PC-3 (cell line): Measurements from ENCODE around the gene NEK1. TPM values are rescaled to one million over a fixed set of nuclear protein-coding genes. Genes with fewer than 3 reads are reported as not detected.

ENCODE experiments used
- ATAC-seq: fragments of 200-7000 bp; cut with Tn5 transposase; 2 replicates; pipeline ENCODE4 v1.9.1; 2020; ENCODE audit warnings: mild to moderate bottlenecking, moderate library complexity
- BruUV-seq: library from RNA; stranded (reverse); fragments of 400-500 nt; replicated peaks from 2 replicates; lab custom pipeline; 2021; lab: Mats Ljungman, UMichigan
- CTCF ChIA-PET: fragments of 300-600 bp; sonication (Branson Sonifier 250); formaldehyde crosslinking; loops from one replicate; lab custom pipeline; 2022; ENCODE audit warnings: antibody characterized with exemption; lab: Charles Lee
- POLR2A ChIA-PET: fragments of 300-600 bp; sonication (Branson Sonifier 250); formaldehyde crosslinking; loops from one replicate; lab custom pipeline; 2022; ENCODE audit warnings: antibody characterized with exemption; ENCODE audit not compliant: unreplicated experiment; lab: Charles Lee
- DNase-seq: peaks from one replicate; pipeline ENCODE4 v3.0.0-alpha.2; 2015
- H2AFZ ChIP-seq: fragments of 300-600 bp; sonication (generic); 2 replicates; pipeline ENCODE4 v1.6.0; 2016; ENCODE audit warnings: antibody characterized with exemption, low read length
- H3F3A ChIP-seq: fragments of 300-600 bp; sonication (generic); one replicate; pipeline ENCODE4 v1.6.0; 2017; ENCODE audit warnings: antibody characterized with exemption, low read length, control low read depth, mild to moderate bottlenecking; ENCODE audit not compliant: unreplicated experiment
- H3K27ac ChIP-seq: fragments of 300-600 bp; sonication (generic); 2 replicates; pipeline ENCODE4 v1.5.1; 2016; ENCODE audit warnings: mild to moderate bottlenecking, low read length
- H3K27me3 ChIP-seq: fragments of 300-600 bp; sonication (generic); 2 replicates; pipeline ENCODE4 v1.6.1; 2016; ENCODE audit warnings: low read length, mixed read lengths
- H3K36me3 ChIP-seq: fragments of 300-600 bp; sonication (generic); 2 replicates; pipeline ENCODE4 v1.6.1; 2016; ENCODE audit warnings: low read depth, mixed run types, low read length, mixed read lengths
- H3K4me1 ChIP-seq: fragments of 300-600 bp; sonication (generic); 2 replicates; pipeline ENCODE4 v1.5.1; 2016; ENCODE audit warnings: low read length; ENCODE audit not compliant: insufficient read depth
- H3K4me2 ChIP-seq: fragments of 300-600 bp; sonication (generic); 2 replicates; pipeline ENCODE4 v1.6.0; 2016; ENCODE audit warnings: low read length
- H3K4me3 ChIP-seq: fragments of 300-600 bp; sonication (generic); 2 replicates; pipeline ENCODE4 v1.5.1; 2016; ENCODE audit warnings: mild to moderate bottlenecking, low read length, mixed read lengths
- H3K79me2 ChIP-seq: fragments of 300-600 bp; sonication (generic); 2 replicates; pipeline ENCODE4 v1.6.1; 2017; ENCODE audit warnings: low read length, mixed read lengths
- H3K9ac ChIP-seq: fragments of 300-600 bp; sonication (generic); 2 replicates; pipeline ENCODE4 v1.6.0; 2016; ENCODE audit warnings: mild to moderate bottlenecking, low read length
- H3K9me2 ChIP-seq: fragments of 300-600 bp; sonication (generic); replicated peaks from 2 replicates; pipeline ENCODE4 v1.6.1; 2016; ENCODE audit warnings: mixed run types, low read length, mixed read lengths
- H3K9me3 ChIP-seq: fragments of 300-600 bp; sonication (generic); 2 replicates; pipeline ENCODE4 v1.6.1; 2016; ENCODE audit warnings: low read length, mixed read lengths
- H4K20me1 ChIP-seq: fragments of 300-600 bp; sonication (generic); 2 replicates; pipeline ENCODE4 v1.6.1; 2016; ENCODE audit warnings: low read length, mixed read lengths
- EZH2 ChIP-seq: fragments of 300-600 bp; sonication (generic); IDR thresholded peaks from one replicate; pipeline ENCODE4 v1.6.1; 2017; ENCODE audit warnings: antibody characterized with exemption, mild to moderate bottlenecking, low read length; ENCODE audit not compliant: unreplicated experiment
- EZH2phosphoT487 ChIP-seq: fragments of 300-600 bp; sonication (generic); IDR thresholded peaks from 2 replicates; pipeline ENCODE4 v1.6.1; 2018; ENCODE audit warnings: mild to moderate bottlenecking, antibody characterized with exemption, low read length, borderline replicate concordance
- intact Hi-C: fragments of 100-400 bp; cut with micrococcal nuclease; formaldehyde crosslinking; loops from 2 replicates; pipeline ENCODE4 v1.9.0; 2023
- total RNA-seq: library from RNA; depleted of rRNA; stranded (reverse); fragments of >200 nt; gene quantifications from 2 replicates; pipeline ENCODE4 v1.2.3, GENCODE V29; 2014
- TF ChIP-seq, protein P1 (sequence below): fragments of 300-600 bp; sonication (generic); conservative IDR thresholded peaks from 2 replicates; pipeline ENCODE4 v1.5.1; 2017; ENCODE audit warnings: antibody characterized with exemption, low read depth, mild to moderate bottlenecking, low read length

The NEK1 gene
- total RNA-seq, 1 experiment from 2014 or later = 4.3 TPM

DNA sequence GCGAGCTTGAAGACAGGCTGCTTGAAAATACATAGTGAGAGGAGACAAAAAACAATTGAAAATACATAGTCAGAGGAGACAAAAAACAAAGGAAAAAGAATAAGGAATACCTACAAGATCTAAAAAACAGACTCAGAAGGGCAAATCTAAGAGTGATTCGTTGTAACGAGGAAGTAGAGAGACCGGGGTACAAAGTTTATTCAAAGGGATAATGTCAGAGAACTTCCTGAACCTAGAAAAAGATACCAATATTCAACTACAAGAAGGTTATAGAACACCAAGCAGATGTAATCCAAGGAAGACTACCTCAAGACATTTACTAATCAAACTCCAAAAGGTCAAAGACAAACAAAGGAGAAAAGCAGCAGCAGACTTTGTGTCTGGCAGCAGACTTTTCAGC, 165.6 kb downstream of the NEK1 start:
- no peaks in the 10 kb centered on the region for H3K79me2 ChIP-seq
- CTCF ChIA-PET = no interaction called here
- no peaks in the 10 kb centered on the region for H3F3A ChIP-seq
- POLR2A ChIA-PET = no interaction called here
- no peak for DNase-seq
- no peak overlapping the region for H2AFZ ChIP-seq
- BruUV-seq = no TSS peak
- H3K4me2 ChIP-seq = no peak overlapping the region
- H3K9ac ChIP-seq = no peak overlapping the region
- intact Hi-C loops = no loop called here
- no peaks in the 10 kb centered on the region for H4K20me1 ChIP-seq
- 0 out of 2 replicates have a peak, but pooled peaks cover 4% of the 10 kb centered on the region for H3K9me3 ChIP-seq
- no peak overlapping the region for H3K27ac ChIP-seq
- H3K4me3 ChIP-seq = no peak overlapping the region
- H3K36me3 ChIP-seq = peaks cover 6% of the 10 kb centered on the region
- no peak for TF ChIP-seq EZH2phosphoT487
- no peak for TF ChIP-seq EZH2
- TF ChIP-seq, protein P1, sequence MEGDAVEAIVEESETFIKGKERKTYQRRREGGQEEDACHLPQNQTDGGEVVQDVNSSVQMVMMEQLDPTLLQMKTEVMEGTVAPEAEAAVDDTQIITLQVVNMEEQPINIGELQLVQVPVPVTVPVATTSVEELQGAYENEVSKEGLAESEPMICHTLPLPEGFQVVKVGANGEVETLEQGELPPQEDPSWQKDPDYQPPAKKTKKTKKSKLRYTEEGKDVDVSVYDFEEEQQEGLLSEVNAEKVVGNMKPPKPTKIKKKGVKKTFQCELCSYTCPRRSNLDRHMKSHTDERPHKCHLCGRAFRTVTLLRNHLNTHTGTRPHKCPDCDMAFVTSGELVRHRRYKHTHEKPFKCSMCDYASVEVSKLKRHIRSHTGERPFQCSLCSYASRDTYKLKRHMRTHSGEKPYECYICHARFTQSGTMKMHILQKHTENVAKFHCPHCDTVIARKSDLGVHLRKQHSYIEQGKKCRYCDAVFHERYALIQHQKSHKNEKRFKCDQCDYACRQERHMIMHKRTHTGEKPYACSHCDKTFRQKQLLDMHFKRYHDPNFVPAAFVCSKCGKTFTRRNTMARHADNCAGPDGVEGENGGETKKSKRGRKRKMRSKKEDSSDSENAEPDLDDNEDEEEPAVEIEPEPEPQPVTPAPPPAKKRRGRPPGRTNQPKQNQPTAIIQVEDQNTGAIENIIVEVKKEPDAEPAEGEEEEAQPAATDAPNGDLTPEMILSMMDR = no peak
- H3K27me3 ChIP-seq = no peaks in the 10 kb centered on the region
- H3K9me2 ChIP-seq = no peaks in the 10 kb centered on the region
- no peaks in the 10 kb centered on the region for H3K4me1 ChIP-seq
- ATAC-seq = no peak

DNA sequence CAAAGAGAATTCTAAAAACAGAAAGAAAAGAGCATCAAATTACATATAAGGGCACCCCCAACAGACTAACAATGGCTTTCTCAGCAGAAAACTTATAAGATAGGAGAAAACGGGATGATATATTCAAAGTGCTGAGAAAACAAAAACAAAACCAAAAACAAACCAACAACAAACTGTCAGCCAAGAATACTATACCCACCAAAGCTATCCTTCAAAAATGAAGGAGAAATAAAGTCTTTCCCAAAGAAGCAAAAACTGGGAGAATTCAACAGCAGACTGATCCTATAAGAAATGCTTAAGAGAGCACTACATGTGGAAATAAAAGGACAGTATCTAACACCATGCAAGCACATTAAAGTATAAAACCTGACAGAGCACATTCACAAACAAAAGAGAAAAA, 168.6 kb downstream of the NEK1 start:
- H3K27me3 ChIP-seq = no peaks in the 10 kb centered on the region
- H3K4me3 ChIP-seq = no peak overlapping the region
- H4K20me1 ChIP-seq = no peaks in the 10 kb centered on the region
- H3K4me1 ChIP-seq = no peaks in the 10 kb centered on the region
- no peak overlapping the region for H3K27ac ChIP-seq
- intact Hi-C loops = no loop called here
- ATAC-seq = no peak
- CTCF ChIA-PET = no interaction called here
- no TSS peak for BruUV-seq
- H3K9ac ChIP-seq = no peak overlapping the region
- no peak for TF ChIP-seq EZH2
- no peak for TF ChIP-seq EZH2phosphoT487
- TF ChIP-seq, protein P1 = no peak
- no peaks in the 10 kb centered on the region for H3K79me2 ChIP-seq
- no peaks in the 10 kb centered on the region for H3F3A ChIP-seq
- H3K36me3 ChIP-seq = peaks cover 6% of the 10 kb centered on the region
- H3K9me2 ChIP-seq = no peaks in the 10 kb centered on the region
- H3K4me2 ChIP-seq = no peak overlapping the region
- no peak overlapping the region for H2AFZ ChIP-seq
- DNase-seq = no peak
- POLR2A ChIA-PET = no interaction called here
- 0 out of 2 replicates have a peak, but pooled peaks cover 4% of the 10 kb centered on the region for H3K9me3 ChIP-seq

DNA sequence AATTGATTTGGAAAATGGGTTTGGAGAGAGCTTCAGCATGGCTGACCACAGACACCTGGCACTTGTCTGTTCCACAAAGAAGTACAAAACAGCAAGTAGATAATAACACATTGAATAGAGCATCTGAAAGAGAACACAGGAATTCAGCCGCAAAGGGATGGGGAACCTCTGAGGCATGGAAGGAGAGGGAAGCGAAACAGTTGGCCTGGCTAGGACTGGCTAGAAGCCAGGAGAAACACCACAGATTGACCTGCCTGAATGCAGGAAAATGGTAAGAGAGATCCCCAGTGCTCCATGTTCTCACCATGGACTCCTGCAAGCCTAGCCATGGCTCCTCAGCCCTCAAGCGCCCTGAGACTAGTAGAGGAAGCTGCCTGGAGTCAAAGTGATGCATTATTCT, 171.9 kb downstream of the NEK1 start:
- TF ChIP-seq EZH2phosphoT487 = no peak
- TF ChIP-seq, protein P1 = no peak
- no peak for TF ChIP-seq EZH2
- Histone ChIP-seq H3K79me2 (no peaks in the 10 kb centered on the region), H3K9ac (no peak overlapping the region), H3K27ac (no peak overlapping the region), H4K20me1 (no peaks in the 10 kb centered on the region), H3K4me1 (no peaks in the 10 kb centered on the region), H3K36me3 (peaks cover 6% of the 10 kb centered on the region), H3K4me3 (no peak overlapping the region), H2AFZ (no peak overlapping the region), H3F3A (no peaks in the 10 kb centered on the region), H3K9me3 (0 out of 2 replicates have a peak, but pooled peaks cover 4% of the 10 kb centered on the region), H3K4me2 (no peak overlapping the region), H3K27me3 (no peaks in the 10 kb centered on the region), H3K9me2 (no peaks in the 10 kb centered on the region)
- no peak for ATAC-seq
- CTCF ChIA-PET = no interaction called here
- POLR2A ChIA-PET = no interaction called here
- intact Hi-C loops = no loop called here
- no peak for DNase-seq
- no TSS peak for BruUV-seq
